Astrocyte (in vitro differentiated cells and primary cell): Measurements from ENCODE around the gene CORO6.

Experiments used
- CTCF ChIP-seq: IDR thresholded peaks from 2 replicates; pipeline ENCODE4 v1.5.1; 2011; ENCODE audit warnings: low read depth, mild to moderate bottlenecking, inconsistent platforms, low read length, moderate library complexity; ENCODE audit not compliant: insufficient read depth
- EZH2 ChIP-seq: IDR thresholded peaks from 2 replicates; pipeline ENCODE4 v1.6.1; 2012; ENCODE audit warnings: mild to moderate bottlenecking, low read length, inconsistent platforms; ENCODE audit not compliant: insufficient read depth

GRCh38 chr17:29592850-29593551 is 29.7 kb downstream of the CORO6 start, which contains the start of gene ANKRD13B:
- TF ChIP-seq CTCF, result no peak
- TF ChIP-seq EZH2, result no peak
